HCT116 (cell line): ENCODE measurements around the gene NPSR1.

Source experiments
- POLR2A ChIP-seq: IDR thresholded peaks from 2 replicates; pipeline ENCODE4 v1.7.0; 2011; ENCODE audit warnings: borderline replicate concordance; ENCODE audit not compliant: insufficient read depth, insufficient read length; ENCODE audit errors: extremely low read depth
- REST ChIP-seq: IDR thresholded peaks from 2 replicates; pipeline ENCODE4 v1.6.1; 2012; ENCODE audit warnings: low read depth

GRCh38 chr7:34850681-34851080 is 192.7 kb downstream of the NPSR1 start:
- TF ChIP-seq POLR2A (no peak), REST (no peak)
